Activated T-helper 2 cell treated with anti-CD3 and anti-CD28 coated beads, Interferon-gamma antibody, Interleukin-2, Interleukin-4, amounts not matched to agents 10 μg/mL and 5 μg/mL and 100 μg/mL, durations not matched to agents 14 hours and 24 hours and 36 hours (primary cell): Measurements from ENCODE around the gene SIRT5. TPM values are rescaled to one million over a fixed set of nuclear protein-coding genes. Genes with fewer than 3 reads are reported as not detected.

Source experiments
- DNase-seq: peaks from one replicate; pipeline ENCODE4 v3.0.0; 2021; ENCODE audit warnings: low spot score
- H3K27ac Mint-ChIP-seq: one replicate; pipeline ENCODE4 v1.8.0; 2021; ENCODE audit warnings: mixed read lengths
- H3K27me3 Mint-ChIP-seq: one replicate; pipeline ENCODE4 v1.8.0; 2021; ENCODE audit warnings: low read depth, mixed read lengths
- H3K36me3 Mint-ChIP-seq: one replicate; pipeline ENCODE4 v1.8.0; 2021; ENCODE audit warnings: low read depth, mixed read lengths
- H3K4me1 Mint-ChIP-seq: one replicate; pipeline ENCODE4 v1.8.0; 2021; ENCODE audit warnings: low read depth, mixed read lengths
- H3K4me3 Mint-ChIP-seq: one replicate; pipeline ENCODE4 v1.8.0; 2021; ENCODE audit warnings: low read depth, mild to moderate bottlenecking, moderate library complexity, mixed read lengths
- H3K9me3 Mint-ChIP-seq: one replicate; pipeline ENCODE4 v1.8.0; 2021; ENCODE audit warnings: mixed read lengths
- intact Hi-C: fragments of 100-400 bp; cut with micrococcal nuclease; formaldehyde crosslinking; loops from one replicate; pipeline ENCODE4 v1.15.1; 2023
- total RNA-seq: library from RNA; stranded (reverse); gene quantifications from 2 replicates; pipeline ENCODE4 v1.2.3, GENCODE V29; 2022

SIRT5 gene
- total RNA-seq, 1 donor from 2014 or later, result 9.3 TPM

GRCh38 chr6:13538084-13538483 lies 36.3 kb upstream of the SIRT5 start:
- no peak for DNase-seq
- Mint-ChIP-seq H3K4me3 (no peak overlapping the region), H3K27ac (no peak overlapping the region), H3K4me1 (peaks cover 3% of the 10 kb centered on the region), H3K36me3 (no peaks in the 10 kb centered on the region), H3K27me3 (peaks cover 4% of the 10 kb centered on the region), H3K9me3 (no peaks in the 10 kb centered on the region)
- intact Hi-C loops, result loop anchor here (5.0 kb wide), 1 partner anchor 201 kb away; no protein-coding TSS in a partner anchor

GRCh38 chr6:13538600-13538999 lies 35.8 kb upstream of the SIRT5 start:
- H3K27me3 Mint-ChIP-seq, result peaks cover 4% of the 10 kb centered on the region
- no peaks in the 10 kb centered on the region for H3K36me3 Mint-ChIP-seq
- intact Hi-C loops, result loop anchor here (5.0 kb wide), 1 partner anchor 201 kb away; no protein-coding TSS in a partner anchor
- no peaks in the 10 kb centered on the region for H3K9me3 Mint-ChIP-seq
- no peak for DNase-seq
- H3K27ac Mint-ChIP-seq, result no peak overlapping the region
- peaks cover 3% of the 10 kb centered on the region for H3K4me1 Mint-ChIP-seq
- H3K4me3 Mint-ChIP-seq, result no peak overlapping the region

- Mint-ChIP-seq H3K9me3 (no peaks in the 10 kb centered on the region), H3K36me3 (no peaks in the 10 kb centered on the region), H3K4me1 (peaks cover 3% of the 10 kb centered on the region), H3K27me3 (peaks cover 4% of the 10 kb centered on the region), H3K27ac (no peak overlapping the region), H3K4me3 (no peak overlapping the region)
- DNase-seq, result no peak
- intact Hi-C loops, result loop anchor here (5.0 kb wide), 1 partner anchor 202 kb away; no protein-coding TSS in a partner anchor
Measured at GRCh38 chr6:13539572-13539971, 34.8 kb upstream of the SIRT5 start.

- peaks cover 6% of the 10 kb centered on the region for H3K27me3 Mint-ChIP-seq
- H3K4me3 Mint-ChIP-seq, result no peak overlapping the region
- H3K36me3 Mint-ChIP-seq, result no peaks in the 10 kb centered on the region
- H3K9me3 Mint-ChIP-seq, result no peaks in the 10 kb centered on the region
- H3K4me1 Mint-ChIP-seq, result peaks cover 3% of the 10 kb centered on the region
- H3K27ac Mint-ChIP-seq, result no peak overlapping the region
- intact Hi-C loops, result no loop called here
- no peak for DNase-seq
Measured at GRCh38 chr6:13541496-13541895, 32.9 kb upstream of the SIRT5 start.

GRCh38 chr6:13544454-13545186 lies 29.8 kb upstream of the SIRT5 start:
- Mint-ChIP-seq H3K27ac (no peak overlapping the region), H3K36me3 (no peaks in the 10 kb centered on the region), H3K4me3 (no peak overlapping the region), H3K9me3 (no peaks in the 10 kb centered on the region), H3K4me1 (peaks cover 1% of the 10 kb centered on the region), H3K27me3 (peaks cover 6% of the 10 kb centered on the region)
- intact Hi-C loops, result no loop called here
- DNase-seq, result no peak

GRCh38 chr6:13545885-13546284 lies 28.5 kb upstream of the SIRT5 start:
- H3K4me1 Mint-ChIP-seq, result no peaks in the 10 kb centered on the region
- H3K4me3 Mint-ChIP-seq, result no peak overlapping the region
- intact Hi-C loops, result no loop called here
- H3K27me3 Mint-ChIP-seq, result peaks cover 12% of the 10 kb centered on the region
- H3K27ac Mint-ChIP-seq, result no peak overlapping the region
- H3K9me3 Mint-ChIP-seq, result no peaks in the 10 kb centered on the region
- H3K36me3 Mint-ChIP-seq, result no peaks in the 10 kb centered on the region
- no peak for DNase-seq

GRCh38 chr6:13548500-13549210 lies 25.7 kb upstream of the SIRT5 start:
- no peaks in the 10 kb centered on the region for H3K4me1 Mint-ChIP-seq
- H3K4me3 Mint-ChIP-seq, result no peak overlapping the region
- intact Hi-C loops, result no loop called here
- peaks cover 27% of the 10 kb centered on the region for H3K27me3 Mint-ChIP-seq
- no peaks in the 10 kb centered on the region for H3K36me3 Mint-ChIP-seq
- H3K27ac Mint-ChIP-seq, result no peak overlapping the region
- DNase-seq, result no peak
- no peaks in the 10 kb centered on the region for H3K9me3 Mint-ChIP-seq

GRCh38 chr6:13550656-13551055 lies 23.7 kb upstream of the SIRT5 start:
- DNase-seq, result no peak
- Mint-ChIP-seq H3K27me3 (peaks cover 39% of the 10 kb centered on the region), H3K4me3 (no peak overlapping the region), H3K36me3 (no peaks in the 10 kb centered on the region), H3K27ac (no peak overlapping the region), H3K4me1 (no peaks in the 10 kb centered on the region), H3K9me3 (no peaks in the 10 kb centered on the region)
- intact Hi-C loops, result no loop called here

GRCh38 chr6:13553646-13554045 lies 20.8 kb upstream of the SIRT5 start:
- Mint-ChIP-seq H3K4me1 (no peaks in the 10 kb centered on the region), H3K9me3 (no peaks in the 10 kb centered on the region), H3K36me3 (no peaks in the 10 kb centered on the region), H3K27me3 (peaks cover 37% of the 10 kb centered on the region), H3K27ac (no peak overlapping the region), H3K4me3 (no peak overlapping the region)
- intact Hi-C loops, result no loop called here
- no peak for DNase-seq

- H3K4me3 Mint-ChIP-seq, result no peak overlapping the region
- no peak overlapping the region for H3K27ac Mint-ChIP-seq
- no peak for DNase-seq
- no peaks in the 10 kb centered on the region for H3K4me1 Mint-ChIP-seq
- intact Hi-C loops, result no loop called here
- H3K27me3 Mint-ChIP-seq, result peaks cover 37% of the 10 kb centered on the region
- no peaks in the 10 kb centered on the region for H3K9me3 Mint-ChIP-seq
- no peaks in the 10 kb centered on the region for H3K36me3 Mint-ChIP-seq
Measured at GRCh38 chr6:13554929-13555333, 19.5 kb upstream of the SIRT5 start.

GRCh38 chr6:13557841-13558240 lies 16.6 kb upstream of the SIRT5 start:
- no peak for DNase-seq
- Mint-ChIP-seq H3K27me3 (peaks cover 26% of the 10 kb centered on the region), H3K4me3 (no peak overlapping the region), H3K4me1 (no peaks in the 10 kb centered on the region), H3K27ac (no peak overlapping the region), H3K36me3 (no peaks in the 10 kb centered on the region), H3K9me3 (no peaks in the 10 kb centered on the region)
- intact Hi-C loops, result no loop called here

- Mint-ChIP-seq H3K27me3 (peaks cover 22% of the 10 kb centered on the region), H3K4me3 (no peak overlapping the region), H3K36me3 (no peaks in the 10 kb centered on the region), H3K4me1 (no peaks in the 10 kb centered on the region), H3K27ac (no peak overlapping the region), H3K9me3 (no peaks in the 10 kb centered on the region)
- intact Hi-C loops, result no loop called here
- DNase-seq, result no peak
Measured at GRCh38 chr6:13558718-13559117, 15.7 kb upstream of the SIRT5 start.

- no peak overlapping the region for H3K4me3 Mint-ChIP-seq
- H3K9me3 Mint-ChIP-seq, result no peaks in the 10 kb centered on the region
- DNase-seq, result no peak
- intact Hi-C loops, result no loop called here
- no peaks in the 10 kb centered on the region for H3K4me1 Mint-ChIP-seq
- peaks cover 20% of the 10 kb centered on the region for H3K27me3 Mint-ChIP-seq
- H3K27ac Mint-ChIP-seq, result no peak overlapping the region
- H3K36me3 Mint-ChIP-seq, result no peaks in the 10 kb centered on the region
Measured at GRCh38 chr6:13559251-13559650, 15.2 kb upstream of the SIRT5 start.
